GM19193 (cell line): Measurements from ENCODE around the gene KLHL5.

Experiments
- POLR2A ChIP-seq: IDR thresholded peaks from 4 replicates; pipeline ENCODE4 v1.6.1; 2011; ENCODE audit not compliant: insufficient read depth, insufficient read length; ENCODE audit errors: extremely low read depth

Gene KLHL5

GRCh38 chr4:39062094-39062769 lies at the start of gene KLHL5:
Gene KLHL5, plus strand, starts transcription at chr4:39062232. Its CDS starts 421 bp downstream, at chr4:39062653.
- no peak for TF ChIP-seq POLR2A

GRCh38 chr4:39014028-39014427 lies 48.0 kb upstream of the KLHL5 start:
- no peak for TF ChIP-seq POLR2A

- no peak for TF ChIP-seq POLR2A
Measured at GRCh38 chr4:39020130-39020529, 41.9 kb upstream of the KLHL5 start.

GRCh38 chr4:39021631-39022030 lies 40.4 kb upstream of the KLHL5 start:
- no peak for TF ChIP-seq POLR2A

- no peak for TF ChIP-seq POLR2A
Measured at GRCh38 chr4:39022241-39022640, 39.8 kb upstream of the KLHL5 start.

GRCh38 chr4:39023059-39023458 lies 39.0 kb upstream of the KLHL5 start:
- no peak for TF ChIP-seq POLR2A

- no peak for TF ChIP-seq POLR2A
Measured at GRCh38 chr4:39024311-39024865, 37.6 kb upstream of the KLHL5 start.

GRCh38 chr4:39025552-39026085 lies 36.4 kb upstream of the KLHL5 start:
- TF ChIP-seq POLR2A: no peak

GRCh38 chr4:39026096-39026495 lies 35.9 kb upstream of the KLHL5 start:
- TF ChIP-seq POLR2A: no peak

- no peak for TF ChIP-seq POLR2A
Measured at GRCh38 chr4:39029752-39030694, 32.0 kb upstream of the KLHL5 start.

GRCh38 chr4:39030725-39031124 lies 31.3 kb upstream of the KLHL5 start:
- TF ChIP-seq POLR2A: no peak

GRCh38 chr4:39032218-39033085 lies 29.6 kb upstream of the KLHL5 start, which contains the start of gene TMEM156:
Gene TMEM156, minus strand, starts transcription at chr4:39032409. Its CDS starts 96 bp downstream, at chr4:39032313.
- no peak for TF ChIP-seq POLR2A

GRCh38 chr4:39036172-39036571 lies 25.9 kb upstream of the KLHL5 start:
- no peak for TF ChIP-seq POLR2A

- TF ChIP-seq POLR2A: no peak
Measured at GRCh38 chr4:39037491-39037825, 24.6 kb upstream of the KLHL5 start.
